CD4-positive, CD25-positive, alpha-beta regulatory T cell (primary cell): ENCODE data around the gene GALNTL6. TPM values are rescaled to one million over a fixed set of nuclear protein-coding genes. Genes with fewer than 3 reads are reported as not detected.

Experiments used
- ATAC-seq, 2 donors: fragments of 150-1000 bp; cut with Tn5 transposase; one replicate each; pipeline ENCODE4 v1.10.0; 2021; ENCODE audit warnings: low read depth in 2 of 2, moderate number of reproducible peaks in 2 of 2, moderate library complexity in 1 of 2
- DNase-seq, 3 donors: peaks; one replicate each; pipeline versions ENCODE4 v3.0.0 to v3.0.0-alpha.2; 2012 to 2022; ENCODE audit warnings: mixed read lengths in 1 of 3
- H3K27ac ChIP-seq: one replicate; pipeline ENCODE4 v1.7.0; 2013; ENCODE audit warnings: mild to moderate bottlenecking, low read length; ENCODE audit not compliant: insufficient read depth, poor library complexity, severe bottlenecking
- H3K27me3 ChIP-seq: one replicate; pipeline ENCODE4 v1.7.0; 2013; ENCODE audit warnings: low read length; ENCODE audit not compliant: control insufficient read depth, insufficient read depth
- H3K36me3 ChIP-seq: one replicate; pipeline ENCODE4 v1.7.0; 2013; ENCODE audit warnings: mild to moderate bottlenecking, low read length, moderate library complexity; ENCODE audit not compliant: control insufficient read depth, insufficient read depth
- H3K4me1 ChIP-seq: 2 replicates; pipeline ENCODE4 v1.7.0; 2013; ENCODE audit warnings: mild to moderate bottlenecking, low read length; ENCODE audit not compliant: insufficient read depth, control insufficient read depth, poor library complexity, severe bottlenecking
- H3K4me3 ChIP-seq: one replicate; pipeline ENCODE4 v1.7.0; 2013; ENCODE audit warnings: low read depth, mild to moderate bottlenecking, low read length, moderate library complexity
- H3K9me3 ChIP-seq, 2 experiments: 1 replicate in 1 of 2; 2 replicates in 1 of 2; pipeline ENCODE4 v1.7.0; 2013; ENCODE audit warnings: low read length in 2 of 2, mild to moderate bottlenecking in 1 of 2, moderate library complexity in 1 of 2; ENCODE audit not compliant: control insufficient read depth in 2 of 2
- H3K27ac Mint-ChIP-seq, 3 donors: one replicate each; pipeline ENCODE4 v1.8.0; 2020 to 2022; ENCODE audit warnings: mild to moderate bottlenecking in 3 of 3, mixed read lengths in 3 of 3, moderate library complexity in 2 of 3
- H3K27me3 Mint-ChIP-seq: one replicate; pipeline ENCODE4 v1.8.0; 2022; ENCODE audit warnings: mild to moderate bottlenecking, mixed read lengths
- H3K36me3 Mint-ChIP-seq: one replicate; pipeline ENCODE4 v1.8.0; 2020; ENCODE audit warnings: mixed read lengths
- H3K4me1 Mint-ChIP-seq, 4 donors: one replicate each; pipeline ENCODE4 v1.8.0; 2020 to 2022; ENCODE audit warnings: mixed read lengths in 4 of 4, mild to moderate bottlenecking in 1 of 4
- H3K4me3 Mint-ChIP-seq, 4 donors: one replicate each; pipeline ENCODE4 v1.8.0; 2020 to 2022; ENCODE audit warnings: mild to moderate bottlenecking in 4 of 4, mixed read lengths in 4 of 4, moderate library complexity in 3 of 4
- H3K9me3 Mint-ChIP-seq, 7 donors: one replicate each; pipeline ENCODE4 v1.8.0; 2020 to 2022; ENCODE audit warnings: mixed read lengths in 7 of 7, mild to moderate bottlenecking in 3 of 7, moderate library complexity in 2 of 7
- polyA plus RNA-seq, 4 donors: library from polyadenylated mRNA; unstranded; fragments of 300-500 nt; fragmentation: Illumina TruSeq; gene quantifications; one replicate each; pipeline ENCODE4 v1.2.3, GENCODE V29; 2021
- total RNA-seq: library from RNA; stranded (reverse); gene quantifications from one replicate; pipeline ENCODE4 v1.2.3, GENCODE V29; 2022

The GALNTL6 gene
- total and polyA plus RNA-seq, 5 donors from 2014 or later, result not detected

GRCh38 chr4:172578712-172579111 lies 765.5 kb downstream of the GALNTL6 start:
- Histone ChIP-seq H3K27ac (no peak overlapping the region), H3K9me3 (no peaks in the 10 kb centered on the region), H3K27me3 (no peaks in the 10 kb centered on the region), H3K36me3 (no peaks in the 10 kb centered on the region), H3K4me3 (no peak overlapping the region), H3K4me1 (no peaks in the 10 kb centered on the region)
- DNase-seq (no peak), ATAC-seq (no peak)
- no peaks in the 10 kb centered on the region for H3K36me3 Mint-ChIP-seq
- H3K27ac Mint-ChIP-seq, result no peak overlapping the region
- H3K27me3 Mint-ChIP-seq, result no peaks in the 10 kb centered on the region
- peaks cover 0 to 11% (median 4%) of the 10 kb centered on the region in 7 donors for H3K9me3 Mint-ChIP-seq
- no peak overlapping the region for H3K4me3 Mint-ChIP-seq
- H3K4me1 Mint-ChIP-seq, result no peaks in the 10 kb centered on the region

GRCh38 chr4:172584816-172585215 lies 771.6 kb downstream of the GALNTL6 start:
- Mint-ChIP-seq H3K36me3 (no peaks in the 10 kb centered on the region), H3K4me3 (no peak overlapping the region), H3K4me1 (no peaks in the 10 kb centered on the region), H3K27ac (no peak overlapping the region), H3K9me3 (peaks cover 3 to 34% (median 8%) of the 10 kb centered on the region in 7 donors), H3K27me3 (no peaks in the 10 kb centered on the region)
- Histone ChIP-seq H3K4me1 (no peaks in the 10 kb centered on the region), H3K27me3 (no peaks in the 10 kb centered on the region), H3K9me3 (no peaks in the 10 kb centered on the region), H3K36me3 (no peaks in the 10 kb centered on the region), H3K27ac (no peak overlapping the region), H3K4me3 (no peak overlapping the region)
- DNase-seq (no peak), ATAC-seq (no peak)

GRCh38 chr4:172596206-172596605 lies 783.0 kb downstream of the GALNTL6 start:
- no peaks in the 10 kb centered on the region for H3K9me3 ChIP-seq
- no peaks in the 10 kb centered on the region for H3K27me3 ChIP-seq
- H3K36me3 ChIP-seq, result no peaks in the 10 kb centered on the region
- Mint-ChIP-seq H3K27ac (no peak overlapping the region), H3K27me3 (no peaks in the 10 kb centered on the region), H3K9me3 (peaks cover 0 to 10% (median 9%) of the 10 kb centered on the region in 7 donors), H3K4me3 (no peak overlapping the region), H3K36me3 (no peaks in the 10 kb centered on the region), H3K4me1 (no peaks in the 10 kb centered on the region)
- no peak for ATAC-seq
- H3K27ac ChIP-seq, result no peak overlapping the region
- no peak overlapping the region for H3K4me3 ChIP-seq
- DNase-seq, result no peak
- H3K4me1 ChIP-seq, result no peaks in the 10 kb centered on the region

GRCh38 chr4:172599554-172599953 lies 786.4 kb downstream of the GALNTL6 start:
- no peak overlapping the region for H3K4me3 Mint-ChIP-seq
- Histone ChIP-seq H3K36me3 (no peaks in the 10 kb centered on the region), H3K4me3 (no peak overlapping the region), H3K9me3 (no peaks in the 10 kb centered on the region), H3K27ac (no peak overlapping the region), H3K4me1 (no peaks in the 10 kb centered on the region), H3K27me3 (no peaks in the 10 kb centered on the region)
- no peak for DNase-seq
- no peaks in the 10 kb centered on the region for H3K4me1 Mint-ChIP-seq
- no peaks in the 10 kb centered on the region for H3K36me3 Mint-ChIP-seq
- H3K9me3 Mint-ChIP-seq, result peaks cover 0 to 13% (median 4%) of the 10 kb centered on the region in 7 donors
- H3K27me3 Mint-ChIP-seq, result no peaks in the 10 kb centered on the region
- no peak overlapping the region for H3K27ac Mint-ChIP-seq
- ATAC-seq, result no peak

GRCh38 chr4:172601195-172601594 lies 788.0 kb downstream of the GALNTL6 start:
- no peaks in the 10 kb centered on the region for H3K27me3 Mint-ChIP-seq
- no peaks in the 10 kb centered on the region for H3K36me3 Mint-ChIP-seq
- Histone ChIP-seq H3K27ac (no peak overlapping the region), H3K4me3 (no peak overlapping the region), H3K9me3 (no peaks in the 10 kb centered on the region), H3K36me3 (no peaks in the 10 kb centered on the region), H3K27me3 (no peaks in the 10 kb centered on the region), H3K4me1 (no peaks in the 10 kb centered on the region)
- no peak overlapping the region for H3K4me3 Mint-ChIP-seq
- ATAC-seq (no peak), DNase-seq (no peak)
- H3K27ac Mint-ChIP-seq, result no peak overlapping the region
- peaks cover 0 to 10% (median 4%) of the 10 kb centered on the region in 7 donors for H3K9me3 Mint-ChIP-seq
- no peaks in the 10 kb centered on the region for H3K4me1 Mint-ChIP-seq

- Mint-ChIP-seq H3K27me3 (peaks cover 4% of the 10 kb centered on the region), H3K27ac (no peak overlapping the region), H3K4me1 (no peaks in the 10 kb centered on the region), H3K4me3 (no peak overlapping the region), H3K36me3 (no peaks in the 10 kb centered on the region), H3K9me3 (peaks cover 0 to 9% (median 5%) of the 10 kb centered on the region in 7 donors)
- H3K27me3 ChIP-seq, result no peaks in the 10 kb centered on the region
- ATAC-seq (no peak), DNase-seq (no peak)
- H3K9me3 ChIP-seq, result no peaks in the 10 kb centered on the region
- no peaks in the 10 kb centered on the region for H3K36me3 ChIP-seq
- no peak overlapping the region for H3K4me3 ChIP-seq
- H3K27ac ChIP-seq, result no peak overlapping the region
- H3K4me1 ChIP-seq, result no peaks in the 10 kb centered on the region
These were observed 806.0 kb downstream of the GALNTL6 start for GRCh38 chr4:172619218-172619617.

- DNase-seq, result no peak
- Histone ChIP-seq H3K27me3 (no peaks in the 10 kb centered on the region), H3K4me1 (no peaks in the 10 kb centered on the region), H3K9me3 (no peaks in the 10 kb centered on the region), H3K36me3 (no peaks in the 10 kb centered on the region), H3K27ac (no peak overlapping the region), H3K4me3 (no peak overlapping the region)
- peaks cover 0 to 9% (median 5%) of the 10 kb centered on the region in 7 donors for H3K9me3 Mint-ChIP-seq
- peaks cover 4% of the 10 kb centered on the region for H3K27me3 Mint-ChIP-seq
- H3K4me1 Mint-ChIP-seq, result no peaks in the 10 kb centered on the region
- H3K4me3 Mint-ChIP-seq, result no peak overlapping the region
- H3K36me3 Mint-ChIP-seq, result no peaks in the 10 kb centered on the region
- H3K27ac Mint-ChIP-seq, result no peak overlapping the region
- no peak for ATAC-seq
These were observed 806.6 kb downstream of the GALNTL6 start for GRCh38 chr4:172619798-172620197.

- Mint-ChIP-seq H3K27me3 (no peaks in the 10 kb centered on the region), H3K36me3 (no peaks in the 10 kb centered on the region), H3K4me1 (no peaks in the 10 kb centered on the region), H3K9me3 (peaks cover 0 to 12% (median 3%) of the 10 kb centered on the region in 7 donors), H3K4me3 (peak overlapping the region in 1 of 4 donors; percentile 7), H3K27ac (no peak overlapping the region)
- Histone ChIP-seq H3K27me3 (no peaks in the 10 kb centered on the region), H3K4me1 (no peaks in the 10 kb centered on the region), H3K36me3 (no peaks in the 10 kb centered on the region), H3K4me3 (no peak overlapping the region), H3K27ac (no peak overlapping the region), H3K9me3 (no peaks in the 10 kb centered on the region)
- DNase-seq (no peak), ATAC-seq (no peak)
These were observed 815.1 kb downstream of the GALNTL6 start for GRCh38 chr4:172628263-172628662.
